Right lobe of liver (tissue), 4 donors: ENCODE results near the gene ENO1.

Source experiments
- CTCF ChIP-seq, 4 donors: fragments of 200-600 bp in 3 of 4; fragments of 450-650 bp in 1 of 4; IDR thresholded peaks; one replicate each; pipeline versions ENCODE4 v1.5.1 to v1.8.0; 2016 to 2022; ENCODE audit warnings: antibody characterized with exemption in 4 of 4, mild to moderate bottlenecking in 2 of 4
- POLR2A ChIP-seq: fragments of 450-650 bp; IDR thresholded peaks from one replicate; pipeline ENCODE4 v1.6.1; 2017; ENCODE audit warnings: antibody characterized with exemption, mild to moderate bottlenecking
- donor health status: DM: no; HTN: no; CAD: no.
- donor health status: DM: no; HTN: no; CAD: no.
- donor health status: DM: no; HTN: yes; CAD: no.

GRCh38 chr1:8863794-8864233 is 14.7 kb downstream of the ENO1 start:
- TF ChIP-seq CTCF (IDR thresholded peaks at IDR 0.05) (no peak), POLR2A (no peak)
